GM18861 (cell line): Measurements from ENCODE around the gene NANOGP8.
"Not testable (repeated sequence)": the region's sequence is repeated elsewhere in the genome, so short reads cannot be mapped to it uniquely, and the experiment has no call there.

Experiments
- ATAC-seq: cut with Tn5 transposase; IDR thresholded peaks from one replicate; pipeline ENCODE4 v1.9.1; 2021; ENCODE audit not compliant: unreplicated experiment

The NANOGP8 gene, protein sequence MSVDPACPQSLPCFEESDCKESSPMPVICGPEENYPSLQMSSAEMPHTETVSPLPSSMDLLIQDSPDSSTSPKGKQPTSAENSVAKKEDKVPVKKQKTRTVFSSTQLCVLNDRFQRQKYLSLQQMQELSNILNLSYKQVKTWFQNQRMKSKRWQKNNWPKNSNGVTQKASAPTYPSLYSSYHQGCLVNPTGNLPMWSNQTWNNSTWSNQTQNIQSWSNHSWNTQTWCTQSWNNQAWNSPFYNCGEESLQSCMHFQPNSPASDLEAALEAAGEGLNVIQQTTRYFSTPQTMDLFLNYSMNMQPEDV

DNA sequence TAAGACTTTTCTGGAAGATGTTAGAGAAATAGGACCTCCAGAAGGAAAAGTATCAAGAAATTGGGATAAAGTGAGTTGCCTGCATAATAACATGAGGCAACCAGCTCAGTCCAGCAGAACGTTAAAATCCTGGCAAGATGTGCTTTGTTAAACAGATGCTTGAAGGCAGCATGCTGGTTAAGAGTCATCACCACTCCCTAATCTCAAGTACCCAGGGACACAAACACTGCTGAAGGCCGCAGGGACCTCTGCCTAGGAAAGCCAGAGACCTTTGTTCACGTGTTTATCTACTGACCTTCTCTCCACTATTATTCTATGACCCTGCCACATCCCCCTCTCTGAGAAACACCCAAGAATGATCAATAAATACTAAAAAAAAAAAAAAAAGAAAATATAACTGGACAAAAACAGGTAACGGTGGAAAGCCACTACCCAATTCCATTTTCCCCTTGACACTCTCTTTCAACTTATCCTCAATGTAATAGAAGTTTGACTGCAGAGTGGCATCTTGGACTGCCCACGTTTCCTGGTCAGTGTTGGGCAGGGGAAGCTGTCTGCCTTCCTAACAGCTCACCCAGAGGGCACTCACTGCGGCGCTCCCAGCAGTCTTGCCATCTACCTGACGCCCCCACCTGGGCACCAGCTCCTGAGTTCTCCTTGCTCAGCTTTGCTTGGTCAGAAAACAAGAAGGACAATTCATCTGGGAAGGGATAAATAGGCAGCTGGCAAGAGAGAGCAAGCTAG lies at the start of gene NANOGP8:
Gene NANOGP8 (minus strand): TSS at position 120 of the 744 bp plus-strand sequence. CDS start 185 bp downstream, outside the sequence.
- ATAC-seq = not testable (repeated sequence)

DNA sequence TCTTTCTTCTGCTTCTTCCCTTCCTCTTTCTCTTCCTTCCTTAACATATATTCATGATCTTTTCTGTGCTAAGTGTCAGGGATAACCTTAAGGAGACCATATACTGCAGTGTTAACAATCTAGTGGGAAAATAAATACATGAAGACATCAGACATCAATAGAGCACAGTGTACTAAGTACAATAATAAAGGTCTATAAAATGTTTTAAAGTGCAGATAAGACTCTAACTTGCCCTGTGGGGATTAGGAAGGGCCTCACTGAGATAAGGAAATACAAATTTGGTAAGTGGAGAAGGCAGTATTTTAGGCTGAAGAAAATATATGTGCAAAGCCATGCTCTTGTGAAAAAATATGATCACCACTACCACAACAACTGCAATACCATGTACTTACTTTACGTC lies 49.2 kb upstream of the NANOGP8 start:
- ATAC-seq = no peak

DNA sequence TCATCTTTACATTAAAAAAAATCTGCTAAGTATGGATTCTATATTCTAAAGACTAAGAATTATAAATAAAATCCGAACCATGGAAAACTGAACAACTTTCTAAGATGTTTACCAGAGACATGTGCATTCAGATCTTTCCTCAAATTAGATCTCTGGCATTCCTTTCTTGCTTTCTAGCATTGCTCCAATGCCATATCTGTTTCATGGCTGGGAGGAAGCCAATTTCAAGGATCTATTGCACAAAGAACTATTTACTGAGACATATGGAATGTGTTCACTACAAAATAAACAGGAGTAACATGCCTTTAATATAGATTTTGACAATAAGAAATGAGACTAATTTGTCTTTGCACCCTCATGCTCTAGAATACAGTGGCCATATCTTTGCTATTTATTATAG lies 45.1 kb upstream of the NANOGP8 start:
- ATAC-seq = no peak

DNA sequence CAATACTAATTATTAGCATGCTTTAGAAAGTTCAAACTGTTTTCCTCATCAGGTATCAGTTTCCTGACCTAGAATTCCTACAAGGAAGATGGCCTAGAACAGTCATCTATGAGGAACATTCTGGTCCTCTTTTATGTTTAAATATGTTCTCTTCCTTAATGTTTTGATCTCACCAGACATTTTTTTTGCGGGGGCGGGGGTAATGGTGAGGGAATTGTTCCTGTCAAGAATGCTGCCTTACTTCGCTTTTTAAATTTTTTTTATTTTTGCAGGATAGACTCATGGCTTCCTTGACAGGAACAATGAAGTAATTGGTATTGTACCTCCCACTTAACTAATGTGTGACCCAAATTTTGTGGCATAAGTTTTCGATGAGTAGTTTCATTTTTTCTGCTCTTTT lies 44.3 kb upstream of the NANOGP8 start:
- ATAC-seq = no peak

DNA sequence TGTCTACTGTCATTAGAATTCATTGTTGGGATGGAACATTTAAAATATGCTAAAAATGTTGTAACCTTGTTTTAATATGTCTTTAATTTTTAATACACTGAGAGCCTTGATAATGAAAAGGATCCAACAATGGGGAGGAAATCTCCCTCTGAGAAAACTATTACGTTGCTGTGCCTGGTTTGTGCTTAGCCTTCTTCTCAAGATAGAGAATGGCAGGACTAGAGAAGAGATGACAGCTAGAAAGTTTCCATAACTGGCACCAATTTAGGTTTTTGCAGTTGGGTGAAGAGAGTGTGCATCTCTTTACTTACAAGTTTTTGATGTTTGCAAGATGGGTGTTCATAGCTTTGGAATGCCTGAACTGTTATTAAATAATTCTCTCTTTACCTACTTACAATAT lies 42.6 kb upstream of the NANOGP8 start:
- no peak for ATAC-seq

DNA sequence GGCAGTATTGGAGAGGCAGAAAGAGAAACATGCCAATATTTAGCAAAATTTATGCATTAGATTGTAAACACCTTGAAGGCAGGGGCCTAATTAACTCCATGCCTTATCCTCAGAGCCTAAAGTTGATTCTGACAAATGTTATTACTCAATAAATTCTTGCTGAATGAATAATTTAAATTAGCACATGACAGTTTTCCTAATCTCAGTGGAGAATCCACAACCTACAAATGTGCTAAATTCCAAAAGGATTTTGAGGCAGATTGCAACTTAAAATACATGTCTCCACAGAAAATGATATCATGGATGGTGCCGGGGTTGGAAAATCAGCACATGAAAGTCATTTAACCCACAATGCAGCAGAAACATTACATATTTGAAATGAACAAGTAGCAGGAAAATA lies 41.1 kb upstream of the NANOGP8 start:
- ATAC-seq = no peak

DNA sequence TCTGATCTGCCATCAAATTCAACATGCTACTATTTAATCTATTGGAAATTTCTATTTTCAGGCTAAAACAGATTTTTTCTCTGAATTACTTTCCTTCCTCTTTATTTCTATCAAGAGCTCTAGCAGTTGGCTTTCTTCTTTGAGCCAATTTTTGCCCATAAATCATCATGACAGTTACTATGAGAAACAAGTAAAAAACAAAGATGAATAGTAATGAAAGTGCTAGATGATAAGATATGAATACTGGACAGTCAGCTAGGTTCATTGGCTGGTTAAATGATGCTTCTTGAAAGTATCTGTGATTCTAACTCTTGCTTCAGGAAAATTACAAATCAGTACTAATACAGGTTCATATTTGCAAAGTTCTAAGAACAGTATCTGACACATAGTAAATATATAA lies 38.6 kb upstream of the NANOGP8 start:
- no peak for ATAC-seq

DNA sequence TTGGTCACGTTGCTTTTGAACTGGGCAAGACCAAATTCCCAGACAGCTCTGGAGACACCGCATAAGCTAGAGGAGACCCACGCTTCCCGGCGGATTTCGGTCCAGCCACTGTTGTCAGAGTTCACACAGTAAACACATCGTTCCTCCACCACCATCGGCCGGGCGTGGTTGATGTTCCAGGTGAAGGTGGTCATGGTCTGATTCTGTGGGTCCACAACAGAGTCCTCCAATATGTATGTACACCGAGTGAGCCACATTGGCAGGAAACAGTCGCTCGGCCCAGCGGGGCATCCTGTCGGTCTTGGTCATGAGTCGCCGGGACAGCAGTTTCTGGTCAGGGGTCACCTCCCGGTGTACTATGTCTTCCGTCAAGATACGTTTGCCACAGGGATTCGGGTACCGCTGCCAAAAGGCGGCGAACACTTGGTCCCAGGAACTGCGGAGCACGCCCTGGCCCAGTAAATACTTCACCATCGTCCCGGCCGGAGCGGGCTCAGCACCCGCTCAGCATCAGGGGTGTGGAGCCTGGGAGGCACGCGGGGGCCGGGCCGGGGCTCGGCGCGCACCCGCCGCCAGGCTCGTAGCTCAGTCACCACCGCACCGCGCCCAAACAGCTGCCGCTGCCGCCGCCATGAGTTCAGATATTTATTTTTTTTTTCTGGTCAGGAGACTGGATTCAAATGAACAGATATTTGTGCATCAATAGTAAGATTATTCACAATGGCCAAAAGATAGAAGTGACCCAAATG lies 36.7 kb upstream of the NANOGP8 start:
- no peak for ATAC-seq

DNA sequence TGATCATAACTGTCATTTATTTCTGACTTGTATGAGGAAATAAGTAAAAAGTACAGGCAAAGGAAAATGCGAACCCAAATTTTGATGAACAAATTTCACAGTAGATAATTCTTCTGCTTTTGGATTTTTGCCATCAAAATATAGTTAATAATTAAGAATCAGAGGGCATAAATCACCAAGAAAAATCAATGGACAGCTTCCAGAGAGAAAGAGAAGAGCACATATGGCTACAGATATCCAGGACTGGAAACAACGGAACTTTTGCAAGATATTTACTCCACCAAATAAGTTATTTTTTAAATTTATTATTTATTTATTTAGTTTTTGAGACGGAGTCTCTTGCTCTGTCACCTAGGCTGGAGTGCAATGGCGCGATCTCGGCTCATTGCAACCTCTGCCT lies 35.1 kb upstream of the NANOGP8 start:
- ATAC-seq = no peak

DNA sequence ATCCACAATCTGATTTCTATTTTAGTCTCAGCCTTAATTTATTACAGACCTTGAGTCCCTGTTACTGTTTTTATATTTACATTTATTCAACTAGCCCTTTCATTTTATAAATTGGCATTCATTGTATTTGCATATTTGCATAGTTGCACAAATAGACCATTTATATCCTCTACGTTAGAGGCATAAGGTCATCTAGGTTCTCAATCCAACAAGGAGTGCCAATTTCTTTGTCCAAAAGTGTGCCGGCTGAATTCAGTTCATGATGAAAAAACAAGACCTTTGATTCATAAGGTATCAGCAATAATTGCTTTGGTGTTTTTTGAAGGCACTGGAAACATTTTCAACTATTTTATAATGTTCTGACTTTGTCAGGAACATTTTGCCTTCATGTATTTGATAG lies 33.9 kb upstream of the NANOGP8 start:
- no peak for ATAC-seq

DNA sequence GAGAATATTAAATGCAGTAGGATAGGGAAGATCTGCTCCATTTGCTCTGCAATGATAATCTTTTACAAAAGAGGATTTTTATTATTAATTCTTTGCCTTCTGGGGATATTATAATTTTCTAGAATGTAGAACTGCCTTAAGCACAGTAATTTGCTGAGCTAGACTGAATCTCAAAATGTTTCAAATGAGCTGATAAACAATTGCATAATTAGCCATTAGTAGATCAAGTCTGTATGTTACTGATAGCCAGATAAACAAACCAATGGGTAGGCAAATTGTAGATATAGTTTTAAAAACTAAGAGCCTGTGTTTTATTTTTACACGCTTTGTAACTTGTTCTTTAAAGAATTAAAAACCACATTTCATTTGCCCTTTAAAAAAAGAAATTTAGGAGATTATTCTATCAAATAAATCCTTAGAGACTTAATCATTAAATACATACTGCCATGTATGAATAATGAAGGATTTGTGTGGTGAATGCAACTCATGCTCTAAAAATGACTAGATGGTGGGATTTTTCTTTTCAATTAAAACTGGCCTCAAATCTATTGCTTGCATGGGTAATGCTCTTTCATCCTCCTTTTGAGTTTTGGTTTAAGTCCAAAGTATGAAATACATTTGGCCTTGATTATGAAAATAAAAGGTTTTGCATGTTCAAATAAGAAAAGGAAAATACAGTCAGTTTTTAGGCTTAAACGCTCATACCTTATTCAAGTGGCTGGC lies 32.6 kb upstream of the NANOGP8 start:
- no peak for ATAC-seq

DNA sequence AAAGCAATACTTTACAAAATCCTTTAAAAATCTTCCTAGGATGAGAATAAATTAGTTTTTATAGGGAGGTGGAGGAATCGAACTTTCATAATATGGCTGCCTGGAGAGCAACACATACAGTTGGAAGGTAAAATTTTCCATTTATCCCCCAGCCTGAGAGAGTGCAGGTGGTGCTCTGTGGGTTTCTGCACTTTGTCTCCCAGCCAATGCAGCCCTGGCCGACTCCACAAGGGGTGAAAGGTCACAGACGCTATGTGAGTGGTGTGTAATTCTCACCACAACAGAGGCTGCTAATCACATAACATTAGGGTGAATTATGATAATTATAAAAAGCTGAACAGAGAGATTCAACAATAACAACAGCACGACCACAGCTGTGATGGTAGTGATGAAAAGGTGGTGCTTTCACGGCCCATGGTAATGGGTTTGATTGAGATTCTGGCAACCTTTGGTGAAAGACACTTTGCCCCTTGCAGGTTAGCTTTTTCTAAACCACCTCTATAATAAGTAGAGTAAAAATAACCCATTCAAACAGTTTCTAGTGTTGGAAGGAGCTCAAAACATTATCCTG lies 30.1 kb upstream of the NANOGP8 start:
- no peak for ATAC-seq

DNA sequence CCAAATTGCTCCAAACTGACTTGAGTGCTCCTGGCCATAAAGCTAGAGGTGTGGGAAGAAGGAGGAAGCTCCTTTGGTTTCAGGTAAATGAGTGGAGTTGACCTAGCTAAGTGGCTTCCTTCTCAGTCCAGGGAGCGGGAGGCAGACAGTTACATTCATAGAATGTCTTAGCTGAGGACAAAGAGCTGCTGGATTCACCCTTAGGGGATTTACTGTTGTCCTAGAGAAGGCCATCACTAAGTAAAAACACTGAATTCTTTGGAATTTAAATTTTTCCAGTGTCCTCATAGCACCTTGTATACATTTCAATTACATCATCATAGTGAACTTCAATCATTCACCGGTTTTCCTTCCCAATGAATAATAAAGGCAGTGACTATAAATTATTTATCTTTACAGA lies 27.3 kb upstream of the NANOGP8 start:
- ATAC-seq = no peak

DNA sequence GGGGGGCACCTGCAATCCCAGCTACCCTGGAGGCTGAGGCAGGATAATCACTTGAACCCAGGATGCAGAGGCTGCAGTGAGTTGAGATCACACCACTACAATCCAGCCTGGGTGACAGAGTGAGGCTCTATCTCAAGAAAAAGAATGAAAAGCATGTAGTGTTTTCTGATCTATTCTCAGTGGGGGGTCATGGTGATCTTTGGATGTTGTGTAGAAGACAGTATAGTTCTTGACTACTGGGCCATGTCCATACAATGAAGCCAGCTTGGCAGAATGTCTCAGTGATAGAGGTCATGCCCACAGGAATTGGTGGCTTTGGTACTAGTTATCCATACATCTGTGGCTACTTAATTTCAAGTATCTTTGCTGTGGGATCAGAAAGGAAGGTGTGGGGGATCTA lies 26.8 kb upstream of the NANOGP8 start:
- ATAC-seq = no peak

DNA sequence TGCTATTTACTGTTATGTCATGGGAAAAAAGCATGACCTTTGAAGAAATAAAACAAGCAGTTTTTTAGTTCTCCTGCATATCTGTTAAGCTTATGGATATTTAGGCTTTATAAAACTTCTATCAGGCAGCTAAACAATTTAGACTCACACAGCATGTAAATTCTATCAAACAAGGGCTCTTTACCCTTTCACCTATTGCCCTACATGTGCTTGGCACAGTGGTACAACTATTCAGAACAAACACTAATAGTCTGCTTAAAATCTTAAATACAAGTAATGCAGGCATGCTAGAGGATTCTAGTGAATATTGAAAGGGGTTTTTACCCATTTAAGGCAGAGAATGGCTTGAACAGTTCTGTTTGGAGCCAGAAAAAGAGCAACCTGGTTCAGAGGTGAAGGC lies 23.4 kb upstream of the NANOGP8 start:
- no peak for ATAC-seq

DNA sequence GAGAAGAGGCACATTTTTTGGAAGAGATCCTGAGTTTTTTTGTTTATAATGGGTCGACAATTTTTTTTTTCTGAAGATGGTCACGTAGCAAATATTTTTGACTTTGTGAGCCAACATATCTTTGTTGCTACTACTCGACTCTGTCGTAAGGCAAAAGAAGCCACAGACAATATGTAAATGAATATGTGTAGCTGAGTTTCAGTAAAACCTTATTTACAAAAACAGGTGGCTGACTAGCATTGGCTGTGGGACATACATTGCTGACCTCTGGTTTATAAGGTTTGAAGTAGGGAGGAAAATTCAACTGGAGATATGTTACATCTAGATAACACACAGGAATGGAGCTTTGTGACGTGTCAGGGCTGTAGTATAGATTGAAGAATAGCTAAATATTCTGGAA lies 22.5 kb upstream of the NANOGP8 start:
- no peak for ATAC-seq

DNA sequence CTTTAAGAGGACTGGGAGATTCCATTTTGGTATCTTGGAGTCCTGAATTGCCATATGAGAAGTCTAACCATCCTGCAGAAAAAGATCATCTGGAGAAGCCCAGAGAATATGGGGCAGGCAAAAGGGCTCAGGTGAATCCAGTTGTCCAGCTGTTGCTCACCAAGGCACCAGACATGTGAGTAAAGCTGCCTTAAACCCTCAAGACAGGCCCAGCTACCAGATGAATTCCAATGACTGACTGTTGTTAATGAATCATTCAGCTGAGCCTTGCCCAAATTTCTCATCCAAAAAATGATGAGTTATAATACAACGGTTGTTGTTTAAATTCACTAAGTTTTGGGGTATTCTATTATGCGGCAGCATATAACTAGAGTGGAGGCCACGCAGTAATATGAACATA lies 22.0 kb upstream of the NANOGP8 start:
- no peak for ATAC-seq

DNA sequence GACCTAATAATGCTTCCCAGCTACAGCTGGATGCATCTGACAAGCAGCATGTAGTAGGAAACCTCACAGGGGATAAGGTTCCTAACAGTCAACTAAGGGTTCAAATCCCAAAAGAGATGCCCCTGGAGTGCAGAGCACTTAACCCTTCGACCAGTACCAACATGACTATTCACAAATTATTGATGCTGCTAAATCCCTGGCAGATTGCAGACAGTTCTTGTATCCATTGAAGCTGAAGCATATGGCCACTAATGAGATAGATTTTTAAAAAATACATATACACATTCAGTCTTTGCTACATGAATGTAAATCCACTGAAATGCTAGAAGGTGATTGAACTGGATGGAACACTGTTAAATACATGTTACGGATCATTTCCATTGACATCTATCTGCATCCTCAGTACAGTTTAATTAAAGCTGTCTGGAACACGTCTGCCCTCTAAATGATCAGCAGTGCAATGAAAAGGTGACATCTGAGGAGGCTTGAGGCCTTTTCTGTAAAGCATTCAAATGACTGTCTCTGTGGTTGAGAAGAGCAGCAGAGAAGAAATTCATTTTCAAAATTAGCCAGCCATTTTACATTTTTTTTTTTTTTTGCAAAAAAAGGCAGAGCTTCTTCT lies 19.5 kb upstream of the NANOGP8 start:
- no peak for ATAC-seq

DNA sequence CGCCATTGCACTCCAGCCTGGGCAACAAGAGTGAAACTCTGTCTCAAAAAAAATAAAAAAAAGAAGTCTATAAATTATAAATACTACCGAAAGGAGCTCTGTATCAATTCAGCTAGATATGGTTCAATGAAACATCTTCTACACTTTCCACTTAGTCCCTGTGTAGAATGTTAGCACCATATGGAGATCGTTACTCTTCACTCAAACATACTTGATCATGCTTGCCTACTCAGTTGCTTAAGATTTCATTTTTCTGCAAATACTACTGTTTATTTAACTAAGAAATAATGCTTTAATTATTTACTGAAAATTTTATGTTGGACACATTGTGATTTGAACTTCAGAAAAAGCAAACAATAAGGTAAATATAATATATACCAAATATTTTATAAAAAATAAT lies 17.1 kb upstream of the NANOGP8 start:
- ATAC-seq = no peak

DNA sequence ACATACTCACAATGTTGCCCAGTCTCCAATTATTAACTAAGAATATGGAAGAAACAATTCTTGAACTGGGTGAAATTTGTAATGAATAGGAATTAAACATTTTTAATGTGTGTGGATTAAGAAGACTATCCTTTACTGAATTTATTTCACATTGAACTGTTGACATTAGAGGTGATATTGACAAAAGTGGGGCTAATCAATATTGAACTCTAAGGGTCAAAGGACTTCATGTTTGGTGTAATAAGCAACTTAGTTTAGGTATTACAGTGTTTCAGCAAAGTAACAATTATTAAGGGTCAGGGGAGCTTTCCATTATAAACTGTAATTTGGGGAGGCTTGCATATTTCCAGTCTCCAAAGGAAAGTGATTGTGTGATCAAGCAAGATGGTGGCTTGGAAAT lies 16.2 kb upstream of the NANOGP8 start:
- no peak for ATAC-seq

DNA sequence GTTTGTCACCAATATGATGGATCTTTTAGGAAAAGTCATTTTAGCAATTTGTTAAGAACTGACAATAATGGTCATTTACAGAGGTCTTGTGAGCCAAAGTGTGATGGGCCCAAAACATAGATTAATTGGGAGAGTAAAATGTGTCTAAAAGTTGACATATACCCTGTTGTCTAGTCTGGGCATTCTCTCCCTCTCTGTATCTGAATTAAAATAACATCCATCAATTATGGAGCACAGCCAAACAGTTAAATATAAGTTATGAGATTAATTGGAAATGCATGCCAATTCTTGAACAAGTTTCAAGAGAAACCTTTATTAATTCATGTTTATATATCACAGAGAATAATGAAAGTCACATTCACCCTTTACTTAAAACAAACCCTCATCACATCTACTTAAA lies 13.6 kb upstream of the NANOGP8 start:
- ATAC-seq = no peak
